Fibroblast of skin of right quadriceps (primary cell): ENCODE measurements around the gene ZFP69.

Source experiments
- DNase-seq: peaks from one replicate; pipeline ENCODE4 v3.0.0-alpha.2; 2013

Gene ZFP69

DNA sequence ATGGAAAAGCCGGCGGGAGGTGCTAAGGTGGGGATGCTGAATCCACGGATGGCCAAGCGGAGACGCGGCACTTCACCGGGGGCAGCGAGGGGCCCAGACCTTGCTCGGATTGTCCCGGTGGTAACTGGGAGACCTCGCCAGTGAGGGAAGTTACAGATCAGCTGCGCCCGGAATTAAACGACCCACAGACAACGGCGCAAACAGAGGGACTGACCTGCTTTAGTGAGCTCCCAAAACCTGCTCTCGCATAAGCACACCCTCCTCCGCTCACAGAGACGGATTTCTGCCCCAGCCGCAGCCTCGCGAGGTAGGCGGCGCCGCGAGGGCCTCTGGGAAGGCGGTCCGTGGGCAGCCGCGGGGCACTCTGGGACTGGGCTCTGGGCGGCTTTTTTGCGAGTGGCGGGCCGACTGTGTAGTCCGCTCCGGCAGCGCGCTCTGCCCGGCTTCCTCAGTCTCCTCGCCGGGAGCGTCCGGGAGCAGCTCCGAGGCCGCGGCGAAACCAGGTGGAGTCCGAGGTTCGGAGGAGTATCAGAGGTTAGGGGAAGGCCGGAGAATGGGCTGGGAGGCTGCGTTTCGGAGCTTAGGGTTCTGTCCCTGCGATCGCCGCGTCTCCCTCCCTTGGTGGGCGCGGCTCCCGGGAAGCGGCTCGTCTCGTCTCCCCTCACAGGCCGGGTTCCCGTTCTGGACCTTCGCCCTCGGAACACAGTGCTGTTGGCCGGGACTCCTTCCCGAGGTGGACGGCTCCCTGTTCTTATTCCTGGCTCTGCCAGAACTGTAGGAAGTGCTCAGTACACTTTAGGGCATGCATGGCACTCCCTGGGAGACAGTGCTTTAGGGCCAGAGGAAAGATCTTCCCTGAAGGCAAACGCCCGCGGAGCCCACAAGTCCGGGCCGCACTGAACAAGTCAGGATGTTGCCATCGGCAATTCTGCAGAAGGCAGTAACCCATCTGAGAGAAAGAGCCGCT lies 31.6 kb downstream of the ZFP69 start, which contains the start of gene EXO5:
TSS of gene EXO5 (plus strand) at position 393 of the 967 bp plus-strand sequence. CDS start 5,778 bp downstream, outside the sequence.
- peak; percentile 76 for DNase-seq

DNA sequence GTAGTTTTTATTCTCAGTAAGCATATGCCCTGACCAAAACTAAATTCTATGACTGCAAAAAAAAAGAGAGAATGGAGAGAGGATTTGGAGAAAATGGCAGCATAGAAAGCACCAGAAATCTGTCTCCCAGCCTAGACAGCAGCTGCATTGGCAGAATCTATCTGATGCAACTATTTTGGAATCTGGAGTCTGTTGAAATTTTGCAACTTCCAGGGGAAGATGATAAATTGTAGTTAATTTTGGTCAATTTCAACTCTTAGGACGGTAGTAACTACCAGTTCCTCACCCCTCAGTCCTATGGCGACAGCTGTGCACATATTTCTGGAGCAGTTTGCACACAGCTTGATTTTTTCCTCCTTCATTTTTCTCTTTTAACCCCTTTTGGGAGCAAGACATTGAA lies 42.4 kb downstream of the ZFP69 start:
- no peak for DNase-seq

DNA sequence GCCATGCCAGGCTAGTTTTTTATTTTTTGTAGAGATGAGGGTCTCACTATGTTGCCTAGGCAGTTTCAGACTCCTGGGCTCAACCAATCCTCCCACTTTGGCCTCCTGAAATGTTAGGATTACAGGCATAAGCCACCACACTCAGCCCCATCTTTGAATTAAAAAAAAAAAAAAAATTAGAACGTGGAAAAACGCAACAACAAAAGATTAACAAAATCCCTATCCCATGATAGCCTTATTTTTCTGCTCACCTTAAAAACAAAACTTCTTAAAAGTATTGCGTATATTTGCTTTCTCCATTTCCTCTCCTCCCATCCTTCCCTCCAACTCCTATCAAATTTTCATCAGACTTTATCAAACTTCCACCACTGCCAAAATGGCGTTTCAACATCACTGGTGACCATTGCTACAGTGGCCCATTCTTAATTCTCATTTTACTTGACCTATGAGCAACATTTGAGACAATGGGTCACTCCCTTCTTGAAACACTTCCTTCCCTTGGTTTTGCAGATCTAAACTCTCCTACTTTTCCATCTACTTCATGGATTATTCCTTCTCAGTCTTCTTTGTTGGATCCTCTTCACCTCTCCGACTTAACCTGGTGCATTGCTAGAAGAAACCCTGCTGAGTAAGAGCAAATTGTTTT lies 53.8 kb downstream of the ZFP69 start:
- DNase-seq = no peak

DNA sequence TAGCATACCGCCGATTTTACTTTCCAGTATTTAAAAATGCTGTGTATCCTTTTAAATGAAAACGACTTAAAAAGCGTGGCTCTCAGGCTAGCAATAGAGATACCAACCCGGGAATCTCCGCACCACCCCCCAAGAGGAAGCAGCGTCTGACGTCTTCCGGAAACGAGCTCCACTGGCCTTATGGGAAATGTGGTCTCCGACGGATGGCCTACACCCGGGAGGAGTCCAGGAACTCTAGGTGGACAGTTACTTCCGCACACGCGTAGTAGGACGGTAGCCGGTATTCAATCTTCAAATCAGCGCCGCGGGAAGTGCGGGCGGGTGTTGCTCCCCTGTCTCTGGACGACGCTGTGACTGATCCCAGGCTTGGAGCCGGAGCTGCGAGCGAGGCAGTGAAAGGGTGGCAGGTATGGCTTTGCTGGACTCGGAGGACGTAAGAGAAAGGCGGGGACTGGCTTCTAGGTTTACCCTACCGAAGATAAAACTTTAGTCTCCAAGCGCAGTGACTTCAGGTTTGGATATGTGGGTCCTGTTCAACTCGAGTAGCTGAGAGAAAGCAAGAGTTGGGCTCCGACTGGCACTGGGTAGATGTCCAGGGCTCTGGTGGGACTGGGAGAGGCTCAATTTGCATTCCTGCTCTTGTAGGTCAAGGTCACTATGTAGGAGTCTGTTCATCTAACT lies 54.4 kb downstream of the ZFP69 start, which contains the start of gene ZNF684:
TSS of gene ZNF684 (plus strand) at position 257 of the 681 bp plus-strand sequence. CDS start 1,530 bp downstream, outside the sequence.
- DNase-seq = peak; percentile 94

DNA sequence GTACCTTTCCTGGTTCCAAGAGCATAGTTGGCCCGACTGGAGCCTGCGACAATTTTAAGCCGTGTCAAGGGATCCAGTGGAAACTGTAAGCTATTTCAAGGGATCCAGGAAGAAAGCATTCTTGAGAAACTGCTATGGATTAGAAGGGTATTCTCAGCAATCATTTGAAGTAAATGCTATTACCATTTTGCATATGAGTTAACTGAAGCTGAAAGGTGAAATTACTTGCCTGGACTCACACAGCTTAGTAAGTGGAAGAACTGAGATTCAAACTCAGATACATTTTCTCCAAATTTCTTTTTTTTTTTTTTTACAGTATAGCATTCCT lies 54.9 kb downstream of the ZFP69 start:
- no peak for DNase-seq

DNA sequence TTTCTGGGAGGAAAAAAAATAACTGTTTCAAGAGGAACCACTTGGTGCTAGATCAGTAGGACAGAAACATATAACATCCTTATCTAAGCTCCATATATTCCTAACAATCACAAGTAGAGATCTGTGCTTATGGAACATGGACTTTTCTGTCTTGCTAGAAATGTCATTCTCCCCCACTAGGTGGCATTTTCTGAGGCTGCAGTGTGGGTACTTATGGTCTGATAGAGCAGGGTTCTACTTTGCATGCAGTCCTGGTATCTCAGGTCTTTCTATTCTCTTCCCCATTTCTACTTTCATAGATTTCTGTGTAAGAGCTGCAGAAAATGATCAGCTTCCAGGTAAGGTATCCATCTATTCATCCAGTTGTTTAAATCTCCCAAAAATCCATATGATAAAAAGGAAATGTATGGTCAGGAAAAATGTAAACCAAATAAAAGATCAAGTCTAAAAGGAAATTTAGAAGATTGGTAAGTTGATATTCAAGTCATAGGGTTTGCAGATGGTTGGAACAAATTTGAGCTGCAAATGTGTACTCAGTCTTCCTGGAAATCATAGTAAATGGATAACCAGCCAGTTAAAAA lies 55.8 kb downstream of the ZFP69 start:
- peak; percentile 39 for DNase-seq

DNA sequence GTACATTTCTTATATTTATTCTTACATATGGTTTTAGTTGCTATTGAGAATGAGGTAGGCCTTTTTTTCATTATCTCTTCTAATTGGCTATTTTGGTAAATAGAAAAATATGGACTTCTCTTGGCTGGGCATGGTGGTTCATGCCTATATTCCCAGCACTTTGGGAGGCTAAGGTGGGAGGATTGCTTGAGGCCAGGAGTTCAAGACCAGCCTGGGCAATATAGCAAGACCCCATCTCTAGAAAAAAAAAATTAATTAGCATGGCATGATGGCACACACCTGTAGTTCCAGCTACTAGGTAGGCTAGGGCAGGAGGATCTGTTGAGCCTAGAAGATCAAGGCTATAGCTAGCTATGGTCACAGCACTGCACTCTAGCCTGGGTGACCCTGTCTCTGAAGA lies 57.5 kb downstream of the ZFP69 start:
- no peak for DNase-seq

DNA sequence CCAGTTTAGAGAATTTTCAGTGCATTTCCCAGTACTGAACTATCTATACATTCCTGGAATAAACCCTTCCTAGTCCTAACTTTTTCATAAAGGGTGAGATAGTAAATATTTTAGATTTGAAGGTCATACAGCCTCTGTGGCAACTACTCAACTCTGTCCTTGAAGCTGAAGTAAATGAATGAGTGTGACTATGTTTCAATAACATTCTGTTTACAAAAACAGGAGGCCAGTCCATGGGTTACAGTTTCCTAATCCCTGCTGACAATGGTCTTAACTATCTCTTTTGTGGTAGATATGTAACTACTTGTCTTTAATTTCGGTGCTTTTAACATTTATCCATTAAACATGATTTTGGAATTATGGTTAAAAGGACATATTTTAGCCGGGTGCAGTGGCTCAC lies 58.6 kb downstream of the ZFP69 start:
- DNase-seq = no peak

DNA sequence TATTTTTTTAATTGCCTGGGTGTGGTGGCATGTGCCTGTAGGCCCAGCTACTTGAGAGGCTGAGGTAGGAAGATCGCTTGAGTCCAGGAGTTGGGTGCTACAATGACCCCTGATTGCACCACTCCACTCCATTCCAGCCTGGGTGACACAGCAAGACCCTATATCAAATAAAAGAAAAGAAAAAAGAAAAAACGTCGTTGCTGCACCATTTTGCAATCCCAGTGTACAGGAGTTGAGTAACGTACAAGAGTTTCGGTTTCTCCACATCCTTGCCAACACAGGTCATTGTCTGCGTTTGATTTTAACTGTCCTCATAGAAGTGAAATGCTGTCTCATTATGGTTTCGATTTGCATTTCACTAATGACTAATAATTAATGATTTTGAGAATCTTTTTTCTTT lies 62.2 kb downstream of the ZFP69 start:
- DNase-seq = no peak
